Left hindlimb (tissue), 1 donor: ENCODE data around the gene ADAP1.
"Not testable (repeated sequence)": the region's sequence is repeated elsewhere in the genome, so short reads cannot be mapped to it uniquely, and the experiment has no call there.

Source experiments
- DNase-seq: peaks from one replicate; pipeline ENCODE4 v3.0.0-alpha.2; 2018

ADAP1 gene, protein sequence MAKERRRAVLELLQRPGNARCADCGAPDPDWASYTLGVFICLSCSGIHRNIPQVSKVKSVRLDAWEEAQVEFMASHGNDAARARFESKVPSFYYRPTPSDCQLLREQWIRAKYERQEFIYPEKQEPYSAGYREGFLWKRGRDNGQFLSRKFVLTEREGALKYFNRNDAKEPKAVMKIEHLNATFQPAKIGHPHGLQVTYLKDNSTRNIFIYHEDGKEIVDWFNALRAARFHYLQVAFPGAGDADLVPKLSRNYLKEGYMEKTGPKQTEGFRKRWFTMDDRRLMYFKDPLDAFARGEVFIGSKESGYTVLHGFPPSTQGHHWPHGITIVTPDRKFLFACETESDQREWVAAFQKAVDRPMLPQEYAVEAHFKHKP

DNA sequence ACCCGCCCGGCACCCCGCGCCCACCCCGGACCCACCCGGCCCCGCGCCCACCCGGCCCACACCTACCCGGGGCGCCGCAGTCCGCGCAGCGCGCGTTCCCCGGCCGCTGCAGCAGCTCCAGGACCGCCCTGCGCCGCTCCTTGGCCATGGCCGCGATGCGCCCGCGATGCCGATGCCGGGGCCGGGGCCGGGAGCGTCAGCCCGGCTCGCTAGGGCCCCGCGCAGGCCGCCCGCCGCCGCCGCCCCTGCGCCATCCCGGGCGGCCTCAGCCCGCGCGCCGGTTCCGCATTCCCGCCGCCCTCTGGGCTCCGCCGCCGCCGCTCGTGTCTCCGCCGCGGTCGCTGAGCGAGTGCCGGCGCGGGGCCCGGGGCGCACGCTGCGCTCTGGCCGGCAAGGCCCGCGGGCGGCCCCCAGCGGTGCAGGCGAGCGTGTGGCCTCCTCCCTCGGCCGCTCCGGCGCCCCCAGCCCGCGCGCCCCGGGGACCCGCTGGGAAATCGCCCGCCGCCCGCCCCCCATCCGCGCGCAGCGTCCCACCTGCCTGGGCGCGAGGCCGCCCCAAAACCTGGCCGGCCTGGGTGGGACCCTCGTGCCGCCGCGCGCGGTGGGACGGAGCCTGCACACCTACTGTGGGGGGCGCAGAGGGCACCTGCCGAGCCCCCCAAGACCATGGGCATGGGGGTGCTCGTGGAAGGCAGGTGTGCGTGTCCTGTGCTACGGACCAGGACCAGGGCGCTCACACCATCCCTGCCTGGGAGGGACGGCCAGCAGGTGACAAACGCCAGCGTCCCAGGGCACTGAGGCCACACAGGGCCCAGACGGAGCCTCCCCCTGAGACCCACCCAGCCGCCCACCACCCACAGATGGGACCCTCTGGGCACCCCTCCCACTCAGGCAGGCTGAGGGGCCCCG is at the start of gene ADAP1:
Gene ADAP1, minus strand, starts transcription at position 351 of the 909 bp plus-strand sequence. Its CDS starts 203 bp downstream, at position 148.
- DNase-seq, result peak; percentile 48

DNA sequence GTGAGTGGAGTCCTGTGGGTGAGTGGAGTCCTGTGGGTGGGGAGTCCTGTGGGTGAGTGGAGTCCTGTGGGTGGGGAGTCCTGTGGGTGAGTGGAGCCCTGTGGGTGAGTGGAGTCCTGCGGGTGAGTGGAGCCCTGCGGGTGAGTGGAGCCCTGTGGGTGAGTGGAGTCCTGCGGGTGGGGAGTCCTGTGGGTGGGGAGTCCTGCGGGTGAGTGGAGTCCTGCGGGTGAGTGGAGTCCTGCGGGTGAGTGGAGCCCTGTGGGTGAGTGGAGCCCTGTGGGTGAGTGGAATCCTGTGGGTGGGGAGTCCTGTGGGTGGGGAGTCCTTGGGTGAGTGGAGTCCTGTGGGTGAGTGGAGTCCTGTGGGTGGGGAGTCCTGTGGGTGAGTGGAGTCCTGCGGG is 48.0 kb upstream of the ADAP1 start:
- not testable (repeated sequence) for DNase-seq

DNA sequence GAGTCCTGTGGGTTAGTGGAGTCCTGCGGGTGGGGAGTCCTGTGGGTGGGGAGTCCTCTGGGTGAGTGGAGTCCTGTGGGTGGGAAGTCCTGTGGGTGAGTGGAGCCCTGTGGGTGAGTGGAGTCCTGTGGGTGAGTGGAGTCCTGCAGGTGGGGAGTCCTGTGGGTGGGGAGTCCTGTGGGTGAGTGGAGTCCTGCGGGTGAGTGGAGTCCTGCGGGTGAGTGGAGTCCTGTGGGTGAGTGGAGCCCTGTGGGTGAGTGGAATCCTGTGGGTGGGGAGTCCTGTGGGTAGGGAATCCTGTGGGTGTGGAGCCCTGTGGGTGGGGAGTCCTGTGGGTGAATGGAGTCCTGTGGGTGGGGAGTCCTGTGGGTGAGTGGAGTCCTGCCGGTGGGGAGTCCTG is 47.5 kb upstream of the ADAP1 start:
- DNase-seq, result not testable (repeated sequence)

DNA sequence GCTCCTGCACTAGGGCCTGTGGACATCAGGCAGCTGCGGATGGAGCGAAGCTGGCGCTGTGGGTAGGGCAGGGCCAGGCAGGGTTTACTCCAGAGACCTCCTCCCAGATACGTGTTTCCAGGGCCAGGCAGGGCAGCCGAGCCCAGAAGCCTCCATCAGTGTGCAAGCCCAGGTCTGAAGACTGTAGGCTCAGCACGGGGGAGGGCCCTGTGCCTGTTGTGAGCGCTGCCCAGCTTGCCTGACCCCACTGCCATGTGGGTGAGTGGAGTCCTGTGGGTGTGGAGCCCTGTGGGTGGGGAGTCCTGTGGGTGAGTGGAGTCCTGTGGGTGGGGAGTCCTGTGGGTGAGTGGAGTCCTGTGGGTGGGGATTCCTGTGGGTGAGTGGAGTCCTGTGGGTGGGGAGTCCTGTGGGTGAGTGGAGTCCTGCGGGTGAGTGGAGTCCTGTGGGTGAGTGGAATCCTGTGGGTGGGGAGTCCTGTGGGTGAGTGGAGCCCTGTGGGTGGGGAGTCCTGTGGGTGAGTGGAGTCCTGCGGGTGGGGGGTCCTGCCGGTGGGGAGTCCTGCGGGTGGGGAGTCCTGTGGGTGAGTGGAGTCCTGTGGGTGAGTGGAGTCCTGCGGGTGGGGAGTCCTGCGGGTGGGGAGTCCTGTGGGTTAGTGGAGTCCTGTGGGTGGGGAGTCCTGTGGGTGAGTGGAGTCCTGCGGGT is 46.7 kb upstream of the ADAP1 start:
- not testable (repeated sequence) for DNase-seq

DNA sequence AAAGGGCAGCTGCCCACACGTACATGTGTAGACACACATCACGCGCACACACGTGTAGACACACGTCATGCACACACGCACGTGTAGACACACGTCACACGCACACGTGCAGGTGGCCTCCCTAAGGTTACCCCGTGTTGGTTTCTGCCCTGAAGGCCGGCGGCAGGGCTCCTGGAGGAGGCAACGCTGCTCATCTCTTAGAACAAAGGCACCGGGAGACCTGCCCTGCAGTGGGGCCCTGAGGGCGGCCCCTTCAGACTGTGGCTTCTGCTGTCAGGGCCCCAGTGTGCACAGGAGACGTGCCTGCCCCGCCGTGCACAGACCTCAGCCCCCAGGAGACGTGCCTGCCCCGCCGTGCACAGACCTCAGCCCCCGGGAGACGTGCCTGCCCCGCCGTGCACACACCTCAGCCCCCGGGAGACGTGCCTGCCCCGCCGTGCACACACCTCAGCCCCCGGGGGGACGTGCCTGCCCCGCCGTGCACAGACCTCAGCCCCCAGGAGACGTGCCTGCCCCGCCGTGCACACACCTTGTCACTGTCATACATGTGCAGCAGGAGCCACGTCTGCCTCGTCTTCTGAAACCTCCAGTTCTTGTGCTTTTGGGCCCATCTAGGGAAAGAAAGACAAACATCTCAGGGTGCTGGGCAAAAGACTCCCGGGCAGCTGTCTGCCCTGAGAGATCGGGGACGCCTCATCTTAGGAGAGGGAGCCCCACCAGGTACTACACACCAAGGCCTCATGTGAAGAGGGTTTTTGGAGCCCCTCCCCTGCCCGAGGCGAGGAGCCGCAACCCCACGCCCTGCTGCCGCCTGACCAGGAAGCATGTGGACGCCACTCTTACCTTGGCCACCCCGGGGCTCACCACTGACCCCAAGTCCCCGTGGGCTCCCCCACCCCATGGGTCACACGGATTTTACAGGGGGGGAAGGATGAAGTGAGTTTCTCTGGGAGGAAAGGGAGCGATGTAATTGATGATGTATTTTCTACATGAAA is 45.8 kb upstream of the ADAP1 start:
- no peak for DNase-seq

DNA sequence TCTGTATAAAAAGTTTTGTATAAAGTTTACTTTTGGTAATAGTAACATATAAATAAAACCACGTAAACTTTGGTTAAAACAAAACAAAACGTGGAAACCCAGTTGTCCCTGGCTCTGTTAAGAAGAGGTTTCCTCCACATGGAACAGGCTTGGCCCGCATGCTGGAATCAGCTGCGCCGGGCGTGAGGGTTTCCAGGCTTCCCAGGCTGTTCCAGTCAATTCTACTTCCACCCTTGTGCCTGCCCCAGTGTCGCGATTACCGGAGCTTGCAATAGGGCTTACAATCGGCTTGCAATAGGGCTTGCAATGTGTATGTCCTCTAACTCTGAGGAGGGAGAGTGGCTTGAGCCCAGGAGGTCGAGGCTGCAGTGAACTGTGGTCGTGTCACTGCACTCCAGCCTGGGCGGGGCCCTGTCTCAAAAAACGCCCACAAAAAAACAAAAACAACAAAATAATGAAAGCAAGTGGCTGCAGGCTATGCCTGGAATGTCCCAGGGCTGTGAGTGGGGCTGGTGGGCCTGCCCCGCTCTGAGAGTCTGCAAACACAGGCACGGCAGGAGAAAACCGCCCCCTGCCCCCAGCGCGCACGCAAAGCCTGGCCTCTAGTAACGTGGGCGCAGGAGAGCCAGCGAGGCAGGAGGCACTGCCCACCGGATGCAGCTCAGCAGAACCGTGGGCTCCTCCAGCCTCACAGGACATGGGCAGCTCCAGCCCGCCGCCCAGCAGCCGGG is 44.8 kb upstream of the ADAP1 start:
- no peak for DNase-seq

DNA sequence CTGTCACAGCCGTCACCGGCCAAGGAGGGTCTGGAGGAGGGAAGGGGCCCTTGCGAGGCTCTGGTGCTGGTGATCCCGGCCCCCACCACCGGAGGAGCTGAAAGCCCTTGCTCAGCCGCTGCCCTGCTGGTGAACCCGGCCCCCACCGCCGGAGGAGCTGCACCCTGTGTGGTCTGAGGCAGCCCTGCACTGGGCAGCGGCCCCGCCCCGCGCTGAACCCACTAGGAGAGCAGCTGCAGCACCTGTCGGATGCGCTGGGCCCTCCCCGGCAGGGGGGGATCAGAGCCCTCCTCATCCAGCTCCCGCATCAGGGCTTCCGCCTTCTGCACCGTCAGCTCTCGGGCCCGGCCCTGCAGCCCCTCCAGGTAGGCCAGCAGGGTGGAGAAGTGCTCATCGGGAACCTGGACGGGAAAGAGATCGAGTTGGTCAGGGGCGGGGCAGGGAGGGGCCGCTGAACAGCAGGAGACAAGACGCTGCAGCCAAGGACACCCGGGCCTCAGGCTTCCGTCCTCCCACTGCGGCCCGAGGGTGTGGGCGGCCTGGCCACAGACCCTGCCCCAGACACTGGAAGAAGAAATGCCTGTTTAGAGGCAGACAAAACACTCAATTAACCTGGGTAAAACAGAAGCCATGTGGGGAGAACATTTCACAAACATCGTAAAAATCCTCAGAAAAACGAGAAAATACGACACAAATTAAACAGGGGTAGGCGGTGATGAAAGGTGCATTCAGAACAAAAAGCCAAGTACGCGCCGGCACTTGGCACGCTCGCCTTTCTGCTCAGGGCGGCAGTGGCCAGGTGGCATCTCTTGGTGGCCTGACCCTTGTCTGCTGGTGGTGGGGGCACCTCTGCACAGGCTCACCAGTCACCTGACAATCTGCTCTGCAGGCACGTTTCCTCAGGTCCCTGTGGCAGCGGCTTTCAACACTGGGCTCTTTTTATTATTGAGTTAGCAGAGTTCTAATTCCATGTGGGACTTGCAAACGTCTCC is 43.2 kb upstream of the ADAP1 start:
- no peak for DNase-seq

DNA sequence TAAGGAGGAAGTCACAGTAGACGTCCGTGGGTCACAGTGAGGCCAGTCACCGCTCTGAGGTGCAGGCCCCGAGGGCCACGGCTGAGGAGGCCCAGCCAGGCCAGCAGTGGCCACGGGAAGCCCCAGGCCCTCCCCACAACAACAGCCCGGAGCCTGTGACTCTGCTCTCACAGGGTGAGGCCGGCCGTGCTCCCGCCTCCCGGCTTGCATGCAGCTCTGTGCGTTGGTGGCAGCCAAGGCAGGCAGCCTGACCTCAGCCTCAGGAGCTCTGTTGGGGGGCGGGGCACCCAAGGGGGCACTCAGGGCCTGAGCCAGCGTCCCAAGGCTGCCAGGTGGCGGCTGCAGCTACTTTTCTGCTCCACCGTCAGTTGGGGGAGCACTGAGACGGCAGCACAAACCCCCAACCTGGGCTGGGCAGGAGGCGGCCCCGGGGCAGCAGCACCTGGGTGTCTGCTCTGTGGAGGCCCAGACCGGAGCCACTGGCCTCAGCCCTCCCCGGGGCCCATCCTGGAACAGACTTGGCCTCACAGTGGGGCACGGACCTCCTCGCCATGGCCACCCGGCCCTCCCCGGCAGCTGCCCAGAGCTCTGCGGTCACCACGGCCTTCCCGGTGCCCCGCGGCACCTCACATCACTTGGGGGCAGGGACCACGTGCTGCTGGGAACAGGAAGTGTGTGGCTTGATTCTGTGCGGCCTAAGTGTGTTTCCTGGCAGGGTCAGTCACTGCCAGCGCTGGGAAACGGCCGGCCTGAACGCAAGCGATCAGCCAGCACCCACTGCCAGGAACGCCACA is 41.8 kb upstream of the ADAP1 start:
- no peak for DNase-seq

DNA sequence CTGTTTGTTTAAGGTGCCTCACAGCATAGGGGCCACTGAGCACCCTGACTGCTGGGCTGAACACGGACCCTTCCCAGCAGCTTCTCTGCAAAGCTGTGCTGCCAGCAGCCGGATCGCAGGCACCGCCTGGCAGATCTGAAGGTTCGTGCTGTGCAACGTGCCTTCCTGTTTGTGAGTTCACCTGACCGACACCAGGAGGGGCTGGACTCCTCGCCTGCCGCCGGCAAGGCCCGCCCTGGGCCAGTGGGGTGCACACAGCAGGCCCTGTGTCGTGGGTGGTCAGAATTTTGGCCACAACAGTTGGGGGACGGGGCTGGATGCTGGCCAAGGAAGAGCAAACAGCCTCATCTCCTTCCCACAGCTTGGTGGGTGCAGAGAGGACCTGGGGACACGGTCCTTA is 41.1 kb upstream of the ADAP1 start:
- DNase-seq, result no peak

DNA sequence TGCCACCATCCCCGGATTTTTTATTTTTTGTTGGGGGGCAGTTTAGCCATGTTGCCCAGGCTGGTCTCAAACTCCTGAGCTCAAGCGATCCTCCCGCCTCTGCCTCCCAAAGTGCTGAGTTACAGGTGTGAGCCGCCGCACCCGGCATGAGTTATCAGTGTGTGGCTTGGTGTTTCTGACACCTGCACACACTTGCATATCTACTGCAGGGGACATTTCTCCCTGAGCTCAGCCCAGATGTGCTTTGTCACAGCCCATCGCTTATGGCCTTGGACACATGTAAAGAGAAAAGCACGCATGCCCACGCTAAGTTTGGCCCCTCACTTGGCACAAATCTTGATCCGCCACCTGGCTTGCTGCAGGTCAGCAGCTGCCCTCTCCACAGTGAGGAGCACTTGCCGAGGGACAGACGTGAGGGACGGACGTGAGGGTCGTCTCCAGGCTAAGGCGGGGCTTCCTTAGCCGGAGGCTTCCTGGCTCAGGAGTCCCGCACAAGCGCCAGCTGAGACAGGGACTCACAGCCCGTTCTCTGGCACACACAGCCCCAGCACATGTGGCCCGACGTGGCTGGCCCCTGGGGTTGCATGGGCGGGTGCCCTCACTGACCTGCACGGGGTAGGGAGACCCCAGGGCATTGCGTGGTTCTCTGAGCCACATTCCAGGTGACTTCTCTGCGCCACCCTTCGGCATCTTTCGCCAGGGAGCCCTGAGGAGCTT is 40.3 kb upstream of the ADAP1 start:
- DNase-seq, result no peak

DNA sequence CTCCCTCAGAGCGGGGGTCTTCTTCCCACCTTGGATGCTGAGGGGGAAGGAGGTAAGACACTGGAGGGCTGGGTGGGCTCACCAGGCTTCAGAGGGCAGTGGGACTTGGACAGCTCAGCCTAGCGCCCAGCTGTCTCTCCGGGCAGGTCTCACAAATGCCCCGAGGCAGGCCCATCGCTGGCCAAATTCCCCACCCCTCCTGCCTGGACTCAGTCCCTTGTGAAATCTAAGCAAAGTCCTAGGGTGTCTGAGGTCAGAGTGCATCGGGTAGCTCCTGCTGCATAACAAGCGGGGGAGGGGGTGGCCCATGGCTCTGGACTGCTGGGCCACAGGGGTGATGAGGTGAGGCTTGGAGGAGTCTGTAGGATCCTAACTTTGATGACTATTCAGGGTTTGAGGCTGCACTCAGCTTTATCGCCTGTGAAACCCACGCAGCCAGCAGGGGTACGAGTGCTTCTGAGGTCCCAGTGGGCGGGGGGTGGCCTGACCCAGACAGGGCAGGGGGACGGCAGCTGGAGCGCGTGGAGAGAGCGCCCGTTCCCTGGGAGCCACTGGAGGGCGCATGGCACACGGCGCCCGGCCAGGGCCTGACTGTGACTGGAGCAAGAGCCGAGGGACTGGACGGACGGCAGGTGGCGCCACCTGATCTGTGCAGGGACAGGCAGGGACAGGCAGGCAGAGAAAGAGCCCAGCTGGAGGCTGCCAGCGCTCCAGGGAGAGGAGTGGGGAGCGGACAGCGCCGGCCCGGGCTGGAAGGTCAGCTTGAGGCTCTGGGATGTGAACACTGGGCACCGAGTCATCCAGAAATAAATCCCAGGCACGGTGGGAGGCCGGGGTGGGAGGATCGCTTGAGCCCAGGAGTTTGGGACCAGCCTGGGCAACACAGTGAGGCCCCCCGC is 38.5 kb upstream of the ADAP1 start:
- peak; percentile 96 for DNase-seq

DNA sequence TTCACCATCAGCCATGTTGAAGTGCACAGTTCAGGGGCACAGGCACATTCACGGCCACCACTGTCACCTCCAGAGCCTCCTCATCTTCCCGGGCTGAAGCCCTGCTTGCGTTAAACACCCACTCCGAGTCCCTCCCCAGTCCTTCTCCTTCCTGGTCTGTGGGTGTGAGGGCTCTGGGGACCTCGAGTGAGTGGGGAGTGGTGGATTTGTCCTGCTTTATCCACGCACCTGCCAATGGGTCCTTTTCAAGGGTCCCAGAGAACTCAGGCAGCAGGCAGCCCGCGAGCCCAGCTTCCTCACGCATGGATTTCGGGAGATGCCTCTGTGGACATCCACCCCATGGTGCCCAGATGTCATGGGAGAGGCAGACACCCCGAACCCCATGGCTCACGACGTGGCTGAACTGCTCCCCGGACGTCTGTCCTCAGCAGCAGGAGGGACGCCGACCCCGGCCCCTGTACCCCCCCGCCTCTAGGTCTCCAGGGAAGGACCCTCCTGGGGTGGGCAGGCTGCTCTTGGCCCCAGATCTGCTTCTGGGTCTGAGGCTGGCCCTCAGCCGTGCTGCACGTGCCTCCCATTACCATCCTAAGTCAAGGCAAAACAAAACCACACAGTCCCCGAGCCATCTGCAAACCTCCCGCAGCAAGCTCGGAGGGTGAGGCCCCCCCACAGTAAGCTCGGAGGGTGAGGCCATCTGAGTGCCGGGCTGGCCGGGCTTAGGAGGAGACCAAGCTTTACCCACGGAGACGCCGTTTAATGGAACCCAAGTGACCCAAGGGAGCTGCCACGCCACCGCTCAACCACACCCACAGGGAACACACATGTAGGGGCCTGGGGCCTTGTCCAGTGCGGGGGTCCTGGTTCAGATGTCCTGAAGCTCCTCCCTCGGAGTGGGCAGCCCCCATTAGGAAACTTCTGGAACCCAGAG is 37.5 kb upstream of the ADAP1 start:
- no peak for DNase-seq

DNA sequence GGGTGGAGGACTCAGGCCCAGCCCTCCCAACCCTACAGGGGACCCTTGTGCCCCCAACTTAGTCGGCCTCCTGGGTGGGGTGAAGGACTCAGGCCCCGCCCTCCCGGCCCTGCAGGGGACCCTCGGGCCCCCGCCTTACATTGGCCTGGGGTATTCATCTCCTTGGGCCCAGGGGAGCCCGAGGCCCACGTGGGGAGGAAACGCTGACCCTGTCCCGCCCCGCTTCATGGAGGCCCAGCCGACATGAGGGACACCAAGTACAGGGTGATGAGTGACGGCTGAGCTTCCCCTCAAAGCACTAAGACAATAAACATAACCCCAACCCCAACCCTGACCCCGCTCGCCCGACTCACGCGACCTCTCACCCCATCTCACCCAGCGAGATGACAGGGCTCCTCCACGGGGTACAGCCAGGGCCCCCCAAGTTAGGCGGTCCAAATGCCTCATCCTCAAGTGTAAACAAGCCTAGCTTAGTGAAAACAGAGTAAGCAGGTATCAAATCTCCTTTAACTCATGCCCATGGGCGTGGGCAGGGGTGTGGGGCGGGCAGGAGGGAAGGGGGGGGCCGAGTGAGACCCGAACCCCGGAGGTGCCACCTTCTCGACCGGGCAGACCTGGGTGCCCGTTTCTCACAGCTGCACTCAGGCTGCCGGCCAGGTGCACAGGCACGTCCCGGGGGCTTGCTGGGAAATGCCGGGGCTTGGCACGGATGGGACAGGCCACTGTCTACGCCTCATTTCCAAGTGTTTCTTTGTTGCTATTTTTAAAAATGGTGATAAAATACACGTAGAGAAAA is 36.7 kb upstream of the ADAP1 start:
- no peak for DNase-seq

DNA sequence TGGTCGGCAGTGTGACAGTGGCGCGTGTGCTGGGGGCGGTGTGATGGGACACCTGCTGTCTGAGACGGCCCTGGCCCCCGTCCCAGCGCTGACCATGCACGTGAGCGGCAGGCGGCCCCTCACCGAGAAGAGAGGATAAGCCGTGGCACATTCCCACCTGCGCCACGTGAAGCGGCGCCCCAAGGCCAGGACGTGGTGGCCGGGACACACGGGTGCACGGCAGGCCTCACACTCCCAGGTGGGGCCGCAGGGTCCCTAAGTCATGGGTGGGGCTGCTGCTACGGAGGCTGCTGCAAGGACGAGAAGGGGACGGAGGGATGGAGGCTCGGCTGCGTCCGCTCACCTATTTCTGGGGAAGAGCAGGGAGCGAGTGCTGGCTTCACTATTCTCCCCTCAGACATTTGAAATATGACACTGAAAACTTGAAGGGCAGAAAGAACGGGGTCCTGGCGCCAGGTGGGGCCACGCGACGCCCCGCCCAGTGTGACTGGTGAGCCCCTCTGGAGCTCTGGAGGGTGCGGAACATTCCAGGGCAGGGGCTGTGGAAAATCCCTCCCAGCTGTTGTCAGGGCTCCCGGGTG is 36.0 kb upstream of the ADAP1 start:
- no peak for DNase-seq

DNA sequence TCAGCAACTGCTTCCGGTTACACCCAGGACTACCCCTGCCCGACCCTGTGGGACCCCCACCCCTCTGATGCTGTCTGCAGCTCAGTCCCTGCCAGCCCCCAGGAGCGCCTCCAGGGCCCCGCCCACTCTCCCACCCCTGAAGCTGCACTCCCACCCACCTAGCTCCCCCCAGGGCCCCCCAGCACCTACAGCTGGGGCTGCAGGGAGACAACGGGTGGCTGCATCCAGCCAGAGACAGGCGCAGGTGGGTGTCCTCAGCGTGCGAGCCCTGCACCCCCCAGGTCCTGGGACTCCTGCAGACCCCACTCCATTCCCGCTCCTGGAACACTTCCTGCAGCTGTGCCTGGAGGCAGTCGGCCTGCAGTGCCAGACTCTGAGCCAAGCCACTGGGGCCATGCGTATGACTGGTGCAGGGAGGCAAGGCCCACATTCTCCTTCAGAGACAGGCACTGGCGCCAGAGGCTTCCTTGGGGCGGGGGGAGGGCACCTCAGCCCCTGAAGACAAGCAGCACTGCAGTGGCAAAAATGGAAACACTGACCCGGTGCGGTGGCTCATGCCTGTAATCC is 34.6 kb upstream of the ADAP1 start:
- no peak for DNase-seq
